Measurements from ENCODE around the gene SUGCT.
"Not testable (repeated sequence)": the region's sequence is repeated elsewhere in the genome, so short reads cannot be mapped to it uniquely, and the experiment has no call there.

DNA sequence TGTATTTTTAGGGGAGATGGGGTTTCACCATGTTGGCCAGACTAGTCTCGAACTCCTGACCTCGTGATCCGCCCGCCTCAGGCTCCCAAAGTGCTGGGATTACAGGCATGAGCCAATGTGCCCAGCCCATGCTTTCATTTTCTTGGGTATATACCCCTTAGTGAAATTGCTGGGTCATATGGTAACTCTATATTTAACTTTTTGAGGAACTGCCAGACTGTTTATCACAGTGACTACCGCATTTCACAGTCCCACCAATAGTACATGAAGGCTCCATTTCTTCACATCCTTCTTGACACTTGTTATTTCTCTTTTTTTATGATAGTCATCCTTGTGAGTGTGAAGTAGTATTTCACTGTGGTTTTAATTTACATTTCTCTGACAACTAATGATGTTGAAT is 134.0 kb downstream of the SUGCT start:
- TF ChIP-seq CTCF (conservative IDR thresholded peaks at IDR 0.05); ZFX (IDR thresholded peaks at IDR 0.05): not testable (repeated sequence)

All from C4-2B (cell line).